Activated naive CD4-positive, alpha-beta T cell treated with anti-CD3 and anti-CD28 coated beads for 36 hours (primary cell): ENCODE data around the gene EML4. TPM values are rescaled to one million over a fixed set of nuclear protein-coding genes. Genes with fewer than 3 reads are reported as not detected.

Experiments used
- CTCF ChIA-PET: fragments of 350-600 bp; sonication (Branson Sonifier 250); formaldehyde crosslinking; loops from one replicate; lab custom pipeline; 2021; ENCODE audit warnings: antibody characterized with exemption; lab: Charles Lee
- DNase-seq: peaks from one replicate; pipeline ENCODE4 v3.0.0-alpha.2; 2020
- H3K27ac Mint-ChIP-seq: one replicate; pipeline ENCODE4 v1.8.0; 2021; ENCODE audit warnings: mild to moderate bottlenecking, mixed read lengths
- H3K27me3 Mint-ChIP-seq: one replicate; pipeline ENCODE4 v1.8.0; 2021; ENCODE audit warnings: low read depth, mixed read lengths
- H3K36me3 Mint-ChIP-seq: one replicate; pipeline ENCODE4 v1.8.0; 2021; ENCODE audit warnings: low read depth, mixed read lengths
- H3K4me1 Mint-ChIP-seq: one replicate; pipeline ENCODE4 v1.8.0; 2021; ENCODE audit warnings: low read depth, mixed read lengths
- H3K4me3 Mint-ChIP-seq: one replicate; pipeline ENCODE4 v1.8.0; 2021; ENCODE audit warnings: mild to moderate bottlenecking, moderate library complexity, mixed read lengths
- H3K9me3 Mint-ChIP-seq: one replicate; pipeline ENCODE4 v1.8.0; 2021; ENCODE audit warnings: mixed read lengths
- intact Hi-C: fragments of 100-400 bp; cut with micrococcal nuclease; formaldehyde crosslinking; loops from one replicate; pipeline ENCODE4 v1.15.1; 2023
- total RNA-seq, 2 experiments: library from RNA; stranded (reverse); gene quantifications; one replicate each; pipeline ENCODE4 v1.2.3, GENCODE V29; 2021

The EML4 gene
- total RNA-seq, 2 experiments from 2014 or later = 65.8 to 65.9 TPM

GRCh38 chr2:42200926-42201855 lies 32.0 kb downstream of the EML4 start:
- no peaks in the 10 kb centered on the region for H3K9me3 Mint-ChIP-seq
- peaks cover 66% of the 10 kb centered on the region for H3K4me1 Mint-ChIP-seq
- DNase-seq = no peak
- H3K4me3 Mint-ChIP-seq = no peak overlapping the region
- H3K36me3 Mint-ChIP-seq = peaks cover 4% of the 10 kb centered on the region
- intact Hi-C loops = no loop called here
- no peak overlapping the region for H3K27ac Mint-ChIP-seq
- H3K27me3 Mint-ChIP-seq = no peaks in the 10 kb centered on the region
- CTCF ChIA-PET = interaction anchor here (1.0 kb wide), 1 partner anchor 128 kb away, joined by 3 read pairs; no protein-coding TSS in a partner anchor

- CTCF ChIA-PET = interaction anchor here (0.6 kb wide), 1 partner anchor 66 kb away, joined by 3 read pairs; no protein-coding TSS in a partner anchor
- H3K9me3 Mint-ChIP-seq = no peaks in the 10 kb centered on the region
- H3K27ac Mint-ChIP-seq = no peak overlapping the region
- no peak overlapping the region for H3K4me3 Mint-ChIP-seq
- intact Hi-C loops = no loop called here
- H3K27me3 Mint-ChIP-seq = no peaks in the 10 kb centered on the region
- H3K36me3 Mint-ChIP-seq = peaks cover 4% of the 10 kb centered on the region
- DNase-seq = no peak
- peaks cover 56% of the 10 kb centered on the region for H3K4me1 Mint-ChIP-seq
Measured at GRCh38 chr2:42202634-42203008, 33.5 kb downstream of the EML4 start.

- no peaks in the 10 kb centered on the region for H3K27me3 Mint-ChIP-seq
- H3K27ac Mint-ChIP-seq = no peak overlapping the region
- intact Hi-C loops = no loop called here
- H3K9me3 Mint-ChIP-seq = no peaks in the 10 kb centered on the region
- peaks cover 52% of the 10 kb centered on the region for H3K4me1 Mint-ChIP-seq
- peaks cover 4% of the 10 kb centered on the region for H3K36me3 Mint-ChIP-seq
- H3K4me3 Mint-ChIP-seq = no peak overlapping the region
- CTCF ChIA-PET = interaction anchor here (0.7 to 1.4 kb wide), 3 partner anchors 31 to 334 kb away, joined by 3 to 8 read pairs (median 3); no protein-coding TSS in a partner anchor
- no peak for DNase-seq
Measured at GRCh38 chr2:42203792-42204191, 34.6 kb downstream of the EML4 start.

GRCh38 chr2:42205337-42205736 lies 36.2 kb downstream of the EML4 start:
- CTCF ChIA-PET = interaction anchor here (0.6 kb wide), 1 partner anchor 33 kb away, joined by 3 read pairs; no protein-coding TSS in a partner anchor
- Mint-ChIP-seq H3K36me3 (peaks cover 6% of the 10 kb centered on the region), H3K4me3 (no peak overlapping the region), H3K9me3 (no peaks in the 10 kb centered on the region), H3K27me3 (no peaks in the 10 kb centered on the region), H3K27ac (no peak overlapping the region), H3K4me1 (peaks cover 50% of the 10 kb centered on the region)
- DNase-seq = no peak
- intact Hi-C loops = no loop called here

- no peak for DNase-seq
- H3K27me3 Mint-ChIP-seq = no peaks in the 10 kb centered on the region
- H3K36me3 Mint-ChIP-seq = peaks cover 8% of the 10 kb centered on the region
- no peak overlapping the region for H3K4me3 Mint-ChIP-seq
- intact Hi-C loops = loop anchor here (2.0 kb wide), 1 partner anchor 13 kb away; no protein-coding TSS in a partner anchor
- no peaks in the 10 kb centered on the region for H3K9me3 Mint-ChIP-seq
- peaks cover 46% of the 10 kb centered on the region for H3K4me1 Mint-ChIP-seq
- CTCF ChIA-PET = no interaction called here
- no peak overlapping the region for H3K27ac Mint-ChIP-seq
Measured at GRCh38 chr2:42207826-42208225, 38.7 kb downstream of the EML4 start.

- intact Hi-C loops = no loop called here
- Mint-ChIP-seq H3K27me3 (no peaks in the 10 kb centered on the region), H3K36me3 (peaks cover 8% of the 10 kb centered on the region), H3K9me3 (no peaks in the 10 kb centered on the region), H3K27ac (no peak overlapping the region), H3K4me1 (peaks cover 48% of the 10 kb centered on the region), H3K4me3 (no peak overlapping the region)
- CTCF ChIA-PET = no interaction called here
- no peak for DNase-seq
Measured at GRCh38 chr2:42210203-42210602, 41.0 kb downstream of the EML4 start.

- intact Hi-C loops = no loop called here
- no peak for DNase-seq
- Mint-ChIP-seq H3K27ac (no peak overlapping the region), H3K9me3 (no peaks in the 10 kb centered on the region), H3K27me3 (no peaks in the 10 kb centered on the region), H3K4me3 (no peak overlapping the region), H3K4me1 (peaks cover 50% of the 10 kb centered on the region), H3K36me3 (peaks cover 8% of the 10 kb centered on the region)
- CTCF ChIA-PET = no interaction called here
Measured at GRCh38 chr2:42211291-42211690, 42.1 kb downstream of the EML4 start.

- CTCF ChIA-PET = no interaction called here
- intact Hi-C loops = no loop called here
- Mint-ChIP-seq H3K27me3 (no peaks in the 10 kb centered on the region), H3K36me3 (peaks cover 8% of the 10 kb centered on the region), H3K9me3 (no peaks in the 10 kb centered on the region), H3K4me1 (peaks cover 63% of the 10 kb centered on the region), H3K4me3 (no peak overlapping the region), H3K27ac (no peak overlapping the region)
- no peak for DNase-seq
Measured at GRCh38 chr2:42214669-42215068, 45.5 kb downstream of the EML4 start.

- intact Hi-C loops = no loop called here
Measured at GRCh38 chr2:42216694-42217093, 47.5 kb downstream of the EML4 start.

GRCh38 chr2:42217307-42217706 lies 48.2 kb downstream of the EML4 start:
- Mint-ChIP-seq H3K4me1 (peaks cover 62% of the 10 kb centered on the region), H3K36me3 (peaks cover 3% of the 10 kb centered on the region), H3K27me3 (no peaks in the 10 kb centered on the region), H3K9me3 (no peaks in the 10 kb centered on the region), H3K27ac (no peak overlapping the region), H3K4me3 (no peak overlapping the region)
- CTCF ChIA-PET = no interaction called here
- intact Hi-C loops = no loop called here
- DNase-seq = no peak

More at GRCh38 chr2:42216694-42217093, 47.5 kb downstream of the EML4 start:
- no peak for DNase-seq
- Mint-ChIP-seq H3K27me3 (no peaks in the 10 kb centered on the region), H3K36me3 (peaks cover 3% of the 10 kb centered on the region), H3K4me3 (no peak overlapping the region), H3K4me1 (peaks cover 60% of the 10 kb centered on the region), H3K27ac (peak overlapping the region; percentile 3), H3K9me3 (no peaks in the 10 kb centered on the region)
- CTCF ChIA-PET = no interaction called here

- H3K27ac Mint-ChIP-seq = no peak overlapping the region
- no peaks in the 10 kb centered on the region for H3K9me3 Mint-ChIP-seq
- H3K4me1 Mint-ChIP-seq = peaks cover 61% of the 10 kb centered on the region
- CTCF ChIA-PET = no interaction called here
- intact Hi-C loops = no loop called here
- no peaks in the 10 kb centered on the region for H3K27me3 Mint-ChIP-seq
- DNase-seq = no peak
- no peak overlapping the region for H3K4me3 Mint-ChIP-seq
- peaks cover 3% of the 10 kb centered on the region for H3K36me3 Mint-ChIP-seq
Measured at GRCh38 chr2:42217914-42218313, 48.8 kb downstream of the EML4 start.

- CTCF ChIA-PET = no interaction called here
- intact Hi-C loops = no loop called here
Measured at GRCh38 chr2:42218712-42219111, 49.6 kb downstream of the EML4 start.

GRCh38 chr2:42219160-42219559 lies 50.0 kb downstream of the EML4 start:
- DNase-seq = no peak
- no peaks in the 10 kb centered on the region for H3K9me3 Mint-ChIP-seq
- H3K36me3 Mint-ChIP-seq = peaks cover 3% of the 10 kb centered on the region
- intact Hi-C loops = no loop called here
- CTCF ChIA-PET = no interaction called here
- no peaks in the 10 kb centered on the region for H3K27me3 Mint-ChIP-seq
- H3K4me3 Mint-ChIP-seq = no peak overlapping the region
- H3K4me1 Mint-ChIP-seq = peaks cover 70% of the 10 kb centered on the region
- H3K27ac Mint-ChIP-seq = no peak overlapping the region

More at GRCh38 chr2:42218712-42219111, 49.6 kb downstream of the EML4 start:
- H3K4me1 Mint-ChIP-seq = peaks cover 65% of the 10 kb centered on the region
- no peak overlapping the region for H3K27ac Mint-ChIP-seq
- no peak overlapping the region for H3K4me3 Mint-ChIP-seq
- H3K27me3 Mint-ChIP-seq = no peaks in the 10 kb centered on the region
- peaks cover 3% of the 10 kb centered on the region for H3K36me3 Mint-ChIP-seq
- no peaks in the 10 kb centered on the region for H3K9me3 Mint-ChIP-seq
- no peak for DNase-seq
